ENCODE data around the gene DNALI1.
"Not testable (repeated sequence)": the region's sequence is repeated elsewhere in the genome, so short reads cannot be mapped to it uniquely, and the experiment has no call there.

DNALI1 gene

GRCh38 chr1:37556712-37557196, at the start of gene DNALI1:
Gene DNALI1 (plus strand): TSS chr1:37556940. CDS start chr1:37556995, 55 bp downstream.
- peak; percentile 77 for DNase-seq (ENCODE audit: low read depth)
- TF ChIP-seq, protein P1, sequence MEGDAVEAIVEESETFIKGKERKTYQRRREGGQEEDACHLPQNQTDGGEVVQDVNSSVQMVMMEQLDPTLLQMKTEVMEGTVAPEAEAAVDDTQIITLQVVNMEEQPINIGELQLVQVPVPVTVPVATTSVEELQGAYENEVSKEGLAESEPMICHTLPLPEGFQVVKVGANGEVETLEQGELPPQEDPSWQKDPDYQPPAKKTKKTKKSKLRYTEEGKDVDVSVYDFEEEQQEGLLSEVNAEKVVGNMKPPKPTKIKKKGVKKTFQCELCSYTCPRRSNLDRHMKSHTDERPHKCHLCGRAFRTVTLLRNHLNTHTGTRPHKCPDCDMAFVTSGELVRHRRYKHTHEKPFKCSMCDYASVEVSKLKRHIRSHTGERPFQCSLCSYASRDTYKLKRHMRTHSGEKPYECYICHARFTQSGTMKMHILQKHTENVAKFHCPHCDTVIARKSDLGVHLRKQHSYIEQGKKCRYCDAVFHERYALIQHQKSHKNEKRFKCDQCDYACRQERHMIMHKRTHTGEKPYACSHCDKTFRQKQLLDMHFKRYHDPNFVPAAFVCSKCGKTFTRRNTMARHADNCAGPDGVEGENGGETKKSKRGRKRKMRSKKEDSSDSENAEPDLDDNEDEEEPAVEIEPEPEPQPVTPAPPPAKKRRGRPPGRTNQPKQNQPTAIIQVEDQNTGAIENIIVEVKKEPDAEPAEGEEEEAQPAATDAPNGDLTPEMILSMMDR (conservative IDR thresholded peaks at IDR 0.05; ENCODE audit: low read length), result no peak
- peak within 1 kb of the TSS; percentile 51 for H3K4me3 ChIP-seq (ENCODE audit: low read length)

- no peak overlapping the region for H3K4me3 ChIP-seq (ENCODE audit: low read length)
- peak; percentile 45 for DNase-seq (ENCODE audit: low read depth)
- TF ChIP-seq, protein P1 (conservative IDR thresholded peaks at IDR 0.05; ENCODE audit: low read length), result peak; percentile 38
Measured at GRCh38 chr1:37509181-37509580, 47.6 kb upstream of the DNALI1 start.

DNA sequence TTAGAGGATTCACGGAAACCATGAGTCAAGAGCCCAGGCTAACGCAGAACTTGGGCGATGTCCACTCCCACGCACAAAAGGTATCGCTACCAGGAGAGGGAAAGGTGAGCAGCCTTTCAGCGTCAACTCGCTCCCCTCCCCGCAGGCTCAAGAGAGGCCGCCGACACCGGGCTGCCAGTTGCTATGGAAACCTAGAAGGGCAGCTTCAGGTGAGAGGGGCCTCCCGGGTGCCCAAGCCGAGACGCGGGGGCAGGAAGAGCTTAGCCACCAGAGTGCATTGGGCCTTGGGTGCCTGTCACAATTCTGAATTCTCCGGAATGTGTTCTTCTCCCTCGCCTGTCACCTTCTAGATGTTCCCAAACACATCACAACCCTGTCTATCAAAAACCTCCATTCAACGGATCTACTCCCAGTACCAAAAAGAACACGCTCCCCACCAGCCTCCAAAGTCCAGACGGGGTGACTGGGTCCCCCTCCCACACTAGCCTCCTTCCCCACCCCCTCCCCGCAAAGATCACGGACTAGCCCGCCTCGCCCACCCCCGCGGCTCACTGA, 42.9 kb upstream of the DNALI1 start:
- H3K4me3 ChIP-seq (ENCODE audit: low read length), result peak overlapping the region; percentile 67
- TF ChIP-seq, protein P1 (conservative IDR thresholded peaks at IDR 0.05; ENCODE audit: low read length), result no peak
- DNase-seq (ENCODE audit: low read depth), result no peak

GRCh38 chr1:37514350-37515184, 42.2 kb upstream of the DNALI1 start, which contains the start of gene MEAF6:
Gene MEAF6 (minus strand): TSS chr1:37514766. CDS start chr1:37514746, 20 bp downstream.
- DNase-seq (ENCODE audit: low read depth), result peak; percentile 77
- TF ChIP-seq, protein P1 (conservative IDR thresholded peaks at IDR 0.05; ENCODE audit: low read length), result peak; percentile 18
- peak within 1 kb of the TSS; percentile 67 for H3K4me3 ChIP-seq (ENCODE audit: low read length)

DNA sequence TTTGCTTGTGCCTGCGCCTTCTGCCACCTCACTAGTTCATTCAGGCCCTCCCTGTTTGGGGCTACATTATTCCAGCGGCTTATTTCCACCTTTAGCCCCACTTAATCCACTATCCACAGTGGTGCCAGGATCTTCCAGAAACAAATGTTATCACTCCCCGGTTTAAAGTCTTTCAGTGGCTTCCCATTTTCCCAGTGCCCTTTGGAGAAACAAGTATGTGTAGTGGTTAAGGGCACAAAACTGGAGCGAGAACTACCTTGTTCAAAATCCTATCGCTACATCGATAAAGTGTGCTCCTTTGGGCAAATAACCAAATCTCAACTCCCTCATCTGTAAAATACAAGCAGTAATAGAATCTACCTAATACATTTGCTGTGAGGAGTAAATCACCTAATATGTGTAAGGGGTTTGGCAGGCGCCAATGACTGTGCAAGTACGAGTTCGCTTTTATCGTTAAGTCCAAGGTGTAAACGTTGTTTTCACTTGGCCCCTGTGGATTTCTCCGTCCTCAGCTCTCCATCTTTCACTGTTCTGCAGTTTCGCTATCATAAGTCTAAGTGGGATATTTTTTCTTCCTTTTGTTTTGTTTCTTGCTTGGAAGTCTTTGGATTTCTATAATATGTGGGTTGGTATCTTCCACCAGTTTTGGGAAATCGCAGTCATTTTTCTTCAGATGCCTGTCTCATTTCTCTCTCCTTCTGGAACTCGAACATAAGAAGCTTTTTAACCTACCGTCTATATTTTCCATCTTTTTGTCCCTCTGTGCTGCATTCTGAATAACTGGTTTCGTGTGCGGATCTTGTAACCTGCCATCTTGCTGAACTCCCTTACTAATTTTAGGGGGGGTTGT, 41.3 kb upstream of the DNALI1 start:
- TF ChIP-seq, protein P1 (conservative IDR thresholded peaks at IDR 0.05; ENCODE audit: low read length), result no peak
- DNase-seq (ENCODE audit: low read depth), result no peak

DNA sequence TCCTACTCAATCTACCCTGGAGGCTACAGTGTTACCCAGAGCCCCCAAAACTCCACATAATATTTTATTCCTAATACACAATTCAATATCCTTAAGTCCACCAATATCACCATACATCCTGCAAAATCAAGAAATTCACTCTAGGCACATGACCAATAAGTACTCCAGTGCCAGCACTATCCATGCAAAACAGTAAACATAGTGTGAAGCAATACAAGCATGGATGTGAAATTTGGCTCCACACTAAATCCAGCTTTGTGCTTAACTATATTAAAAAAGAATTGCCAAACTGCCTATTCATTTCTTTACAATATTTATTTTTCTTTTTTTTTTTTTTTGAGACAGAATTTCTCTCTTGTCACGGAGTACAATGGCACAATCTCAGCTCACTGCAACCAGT, 39.2 kb upstream of the DNALI1 start:
- H3K4me3 ChIP-seq (ENCODE audit: low read length), result no peak overlapping the region
- DNase-seq (ENCODE audit: low read depth), result no peak
- TF ChIP-seq, protein P1 (conservative IDR thresholded peaks at IDR 0.05; ENCODE audit: low read length), result no peak

More for the DNA sequence above, 41.3 kb upstream of the DNALI1 start:
- H3K4me3 ChIP-seq (ENCODE audit: low read length), result peak overlapping the region; percentile 67

DNA sequence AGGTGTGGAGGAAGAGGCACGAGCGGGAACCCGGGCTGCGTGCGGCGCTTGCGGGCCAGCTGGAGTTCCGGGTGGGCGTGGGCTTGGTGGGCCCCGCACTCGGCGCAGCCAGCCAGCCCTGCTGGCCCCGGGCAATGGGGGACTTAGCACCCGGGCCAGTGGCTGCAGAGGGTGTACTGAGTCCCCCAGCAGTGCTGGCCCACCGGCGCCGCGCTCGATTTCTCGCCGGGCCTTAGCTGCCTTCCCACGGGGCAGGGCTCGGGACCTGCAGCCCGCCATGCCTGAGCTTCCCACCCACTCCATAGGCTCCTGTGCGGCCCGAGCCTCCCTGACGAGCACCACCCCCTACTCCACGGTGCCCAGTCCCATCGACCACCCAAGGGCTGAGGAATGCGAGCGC, 38.5 kb upstream of the DNALI1 start:
- not testable (repeated sequence) for H3K4me3 ChIP-seq (ENCODE audit: low read length); DNase-seq (ENCODE audit: low read depth)

DNA sequence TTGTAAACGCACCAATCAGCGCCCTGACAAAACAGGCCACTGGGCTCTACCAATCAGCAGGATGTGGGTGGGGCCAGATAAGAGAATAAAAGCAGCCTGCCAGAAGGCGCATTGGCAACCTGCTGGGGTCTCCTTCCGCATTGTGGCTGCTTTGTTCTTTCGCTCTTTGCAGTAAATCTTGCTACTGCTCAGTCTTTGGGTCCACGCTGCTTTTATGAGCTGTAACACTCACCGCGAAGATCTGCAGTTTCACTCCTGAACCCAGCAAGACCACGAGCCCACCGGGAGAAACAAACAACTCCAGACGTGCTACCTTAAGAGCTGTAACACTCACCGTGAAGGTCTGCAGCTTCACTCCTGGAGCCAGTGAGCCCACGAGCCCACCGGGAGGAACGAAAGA, 37.8 kb upstream of the DNALI1 start:
- not testable (repeated sequence) for H3K4me3 ChIP-seq (ENCODE audit: low read length); DNase-seq (ENCODE audit: low read depth)

Measured in AG10803 (cell line).